Neural cell (in vitro differentiated cells): ENCODE results near the gene MAGI2. TPM values are rescaled to one million over a fixed set of nuclear protein-coding genes. Genes with fewer than 3 reads are reported as not detected.

Experiments used
- H2AFZ ChIP-seq: fragments of 200-600, 300-800 bp; sonication (generic), shearing (Covaris generic); 2 replicates; pipeline ENCODE4 v1.6.0; 2014; ENCODE audit warnings: low read depth, mild to moderate bottlenecking, antibody characterized with exemption, low read length, moderate library complexity
- H3F3A ChIP-seq: fragments of 200-600 bp; shearing (Covaris generic); 2 replicates; pipeline ENCODE4 v1.6.1; 2016; ENCODE audit warnings: mild to moderate bottlenecking, moderate library complexity, mixed read lengths, antibody characterized with exemption, low read length; ENCODE audit not compliant: insufficient read depth, poor library complexity, severe bottlenecking
- H3K27ac ChIP-seq: fragments of 200-600, 300-800 bp; sonication (generic), shearing (Covaris generic); 2 replicates; pipeline ENCODE4 v1.5.1; 2014; ENCODE audit warnings: mild to moderate bottlenecking, low read length, moderate library complexity
- H3K27me3 ChIP-seq: fragments of 300-800, 200-600 bp; sonication (generic), shearing (Covaris generic); 2 replicates; pipeline ENCODE4 v1.6.0; 2014; ENCODE audit warnings: mild to moderate bottlenecking, low read depth, low read length, moderate library complexity; ENCODE audit not compliant: insufficient read depth
- H3K36me3 ChIP-seq: fragments of 300-800, 200-600 bp; sonication (generic), shearing (Covaris generic); 2 replicates; pipeline ENCODE4 v1.5.1; 2014; ENCODE audit warnings: mild to moderate bottlenecking, antibody characterized with exemption, low read length, moderate library complexity; ENCODE audit not compliant: insufficient read depth
- H3K4me2 ChIP-seq: fragments of 300-800, 200-600 bp; sonication (generic), shearing (Covaris generic); 2 replicates; pipeline ENCODE4 v1.6.0; 2014; ENCODE audit warnings: mild to moderate bottlenecking, low read length
- H3K4me3 ChIP-seq: fragments of 300-800, 200-600 bp; sonication (generic), shearing (Covaris generic); 2 replicates; pipeline ENCODE4 v1.5.1; 2014; ENCODE audit warnings: mild to moderate bottlenecking, low read length, moderate library complexity
- H3K79me2 ChIP-seq: fragments of 200-600 bp; shearing (Covaris generic); replicated peaks from 2 replicates; pipeline ENCODE4 v1.6.0; 2014; ENCODE audit warnings: mild to moderate bottlenecking, low read length, moderate library complexity; ENCODE audit not compliant: insufficient read depth
- H3K9ac ChIP-seq: fragments of 300-800, 200-600 bp; sonication (generic), shearing (Covaris generic); 2 replicates; pipeline ENCODE4 v1.6.1; 2016; ENCODE audit warnings: mild to moderate bottlenecking, low read length, mixed read lengths
- H3K9me2 ChIP-seq: fragments of 200-600 bp; shearing (Covaris generic); 2 replicates; pipeline ENCODE4 v1.6.1; 2016; ENCODE audit warnings: mild to moderate bottlenecking, low read length, mixed read lengths; ENCODE audit not compliant: insufficient read depth
- H3K9me3 ChIP-seq: fragments of 200-600, 300-800 bp; sonication (generic), shearing (Covaris generic); 2 replicates; pipeline ENCODE4 v1.6.1; 2016; ENCODE audit warnings: mild to moderate bottlenecking, mixed run types, low read length, moderate library complexity, mixed read lengths
- H4K20me1 ChIP-seq: fragments of 200-600 bp; shearing (Covaris generic); 2 replicates; pipeline ENCODE4 v1.6.1; 2016; ENCODE audit warnings: mild to moderate bottlenecking, mixed run types; ENCODE audit not compliant: insufficient read depth
- EP300 ChIP-seq: fragments of 450-650 bp; conservative IDR thresholded peaks from 2 replicates; pipeline ENCODE4 v1.6.1; 2014; ENCODE audit warnings: antibody characterized with exemption, mild to moderate bottlenecking, moderate library complexity; ENCODE audit not compliant: poor library complexity, severe bottlenecking
- EZH2 ChIP-seq: fragments of 200-600, 300-800 bp; shearing (Covaris generic), sonication (generic); IDR thresholded peaks from 2 replicates; pipeline ENCODE4 v1.6.1; 2014; ENCODE audit warnings: antibody characterized with exemption, low read length, borderline replicate concordance, mild to moderate bottlenecking; ENCODE audit not compliant: insufficient read depth, poor library complexity, severe bottlenecking
- MXI1 ChIP-seq: fragments of 450-650 bp; conservative IDR thresholded peaks from 2 replicates; pipeline ENCODE4 v1.6.1; 2014; ENCODE audit warnings: antibody characterized with exemption, mild to moderate bottlenecking; ENCODE audit not compliant: poor library complexity, severe bottlenecking
- POLR2AphosphoS5 ChIP-seq: IDR thresholded peaks from 2 replicates; pipeline ENCODE4 v1.6.1; 2012
- RAD21 ChIP-seq: fragments of 450-650 bp; conservative IDR thresholded peaks from 2 replicates; pipeline ENCODE4 v1.6.1; 2014; ENCODE audit warnings: antibody characterized with exemption, mild to moderate bottlenecking, moderate library complexity
- SMC3 ChIP-seq: fragments of 450-650 bp; conservative IDR thresholded peaks from 2 replicates; pipeline ENCODE4 v1.6.1; 2014; ENCODE audit warnings: antibody characterized with exemption, mild to moderate bottlenecking, moderate library complexity; ENCODE audit not compliant: poor library complexity
- TAF1 ChIP-seq: IDR thresholded peaks from 2 replicates; pipeline ENCODE4 v1.6.1; 2012; ENCODE audit warnings: low read depth
- polyA plus RNA-seq: library from polyadenylated mRNA; depleted of rRNA; stranded (reverse); fragments of >200 nt; gene quantifications from 2 replicates; pipeline ENCODE4 v1.2.3, GENCODE V29; 2014
- TF ChIP-seq, protein P1 (sequence below): IDR thresholded peaks from 2 replicates; pipeline ENCODE4 v1.6.1; 2012; ENCODE audit warnings: borderline replicate concordance
- TF ChIP-seq, protein P2 (sequence below): fragments of 450-650 bp; IDR thresholded peaks from 2 replicates; pipeline ENCODE4 v1.5.1; 2014; ENCODE audit warnings: antibody characterized with exemption, mild to moderate bottlenecking, moderate library complexity; ENCODE audit not compliant: poor library complexity, severe bottlenecking

MAGI2 gene
- polyA plus RNA-seq, 1 donor from 2014 or later = 19.3 TPM

DNA sequence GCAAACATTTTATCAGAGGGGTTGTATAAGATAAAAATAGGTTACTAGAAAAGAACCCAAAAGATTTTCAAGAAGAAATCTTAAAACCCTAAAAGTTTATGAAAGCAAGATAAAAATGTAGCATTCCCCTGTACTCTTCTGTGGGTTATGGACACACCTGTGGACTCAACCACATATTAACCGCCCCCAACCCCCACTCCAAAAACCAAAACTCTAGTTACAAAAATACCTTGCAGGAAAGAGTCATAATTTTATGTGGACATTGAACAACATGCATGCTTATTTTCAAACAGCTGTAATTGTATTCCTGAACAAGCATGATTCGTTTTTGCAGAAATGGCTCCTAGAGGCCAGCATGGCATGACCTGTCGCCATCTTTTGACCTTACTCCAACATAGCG lies 1188.0 kb downstream of the MAGI2 start:
- Histone ChIP-seq H2AFZ (no peak overlapping the region), H3K79me2 (no peaks in the 10 kb centered on the region), H3K4me2 (no peak overlapping the region), H3K36me3 (no peaks in the 10 kb centered on the region), H3K9ac (no peak overlapping the region), H3K4me3 (no peak overlapping the region), H3K27me3 (no peaks in the 10 kb centered on the region), H3K9me3 (no peaks in the 10 kb centered on the region), H3F3A (no peaks in the 10 kb centered on the region), H3K27ac (no peak overlapping the region), H4K20me1 (no peaks in the 10 kb centered on the region), H3K9me2 (no peaks in the 10 kb centered on the region)
- TF ChIP-seq EP300 (no peak), EZH2 (no peak), TAF1 (no peak), MXI1 (no peak), RAD21 (no peak), POLR2AphosphoS5 (no peak), SMC3 (no peak)
- TF ChIP-seq, protein P1, sequence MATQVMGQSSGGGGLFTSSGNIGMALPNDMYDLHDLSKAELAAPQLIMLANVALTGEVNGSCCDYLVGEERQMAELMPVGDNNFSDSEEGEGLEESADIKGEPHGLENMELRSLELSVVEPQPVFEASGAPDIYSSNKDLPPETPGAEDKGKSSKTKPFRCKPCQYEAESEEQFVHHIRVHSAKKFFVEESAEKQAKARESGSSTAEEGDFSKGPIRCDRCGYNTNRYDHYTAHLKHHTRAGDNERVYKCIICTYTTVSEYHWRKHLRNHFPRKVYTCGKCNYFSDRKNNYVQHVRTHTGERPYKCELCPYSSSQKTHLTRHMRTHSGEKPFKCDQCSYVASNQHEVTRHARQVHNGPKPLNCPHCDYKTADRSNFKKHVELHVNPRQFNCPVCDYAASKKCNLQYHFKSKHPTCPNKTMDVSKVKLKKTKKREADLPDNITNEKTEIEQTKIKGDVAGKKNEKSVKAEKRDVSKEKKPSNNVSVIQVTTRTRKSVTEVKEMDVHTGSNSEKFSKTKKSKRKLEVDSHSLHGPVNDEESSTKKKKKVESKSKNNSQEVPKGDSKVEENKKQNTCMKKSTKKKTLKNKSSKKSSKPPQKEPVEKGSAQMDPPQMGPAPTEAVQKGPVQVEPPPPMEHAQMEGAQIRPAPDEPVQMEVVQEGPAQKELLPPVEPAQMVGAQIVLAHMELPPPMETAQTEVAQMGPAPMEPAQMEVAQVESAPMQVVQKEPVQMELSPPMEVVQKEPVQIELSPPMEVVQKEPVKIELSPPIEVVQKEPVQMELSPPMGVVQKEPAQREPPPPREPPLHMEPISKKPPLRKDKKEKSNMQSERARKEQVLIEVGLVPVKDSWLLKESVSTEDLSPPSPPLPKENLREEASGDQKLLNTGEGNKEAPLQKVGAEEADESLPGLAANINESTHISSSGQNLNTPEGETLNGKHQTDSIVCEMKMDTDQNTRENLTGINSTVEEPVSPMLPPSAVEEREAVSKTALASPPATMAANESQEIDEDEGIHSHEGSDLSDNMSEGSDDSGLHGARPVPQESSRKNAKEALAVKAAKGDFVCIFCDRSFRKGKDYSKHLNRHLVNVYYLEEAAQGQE = no peak
- TF ChIP-seq, protein P2, sequence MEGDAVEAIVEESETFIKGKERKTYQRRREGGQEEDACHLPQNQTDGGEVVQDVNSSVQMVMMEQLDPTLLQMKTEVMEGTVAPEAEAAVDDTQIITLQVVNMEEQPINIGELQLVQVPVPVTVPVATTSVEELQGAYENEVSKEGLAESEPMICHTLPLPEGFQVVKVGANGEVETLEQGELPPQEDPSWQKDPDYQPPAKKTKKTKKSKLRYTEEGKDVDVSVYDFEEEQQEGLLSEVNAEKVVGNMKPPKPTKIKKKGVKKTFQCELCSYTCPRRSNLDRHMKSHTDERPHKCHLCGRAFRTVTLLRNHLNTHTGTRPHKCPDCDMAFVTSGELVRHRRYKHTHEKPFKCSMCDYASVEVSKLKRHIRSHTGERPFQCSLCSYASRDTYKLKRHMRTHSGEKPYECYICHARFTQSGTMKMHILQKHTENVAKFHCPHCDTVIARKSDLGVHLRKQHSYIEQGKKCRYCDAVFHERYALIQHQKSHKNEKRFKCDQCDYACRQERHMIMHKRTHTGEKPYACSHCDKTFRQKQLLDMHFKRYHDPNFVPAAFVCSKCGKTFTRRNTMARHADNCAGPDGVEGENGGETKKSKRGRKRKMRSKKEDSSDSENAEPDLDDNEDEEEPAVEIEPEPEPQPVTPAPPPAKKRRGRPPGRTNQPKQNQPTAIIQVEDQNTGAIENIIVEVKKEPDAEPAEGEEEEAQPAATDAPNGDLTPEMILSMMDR = no peak

DNA sequence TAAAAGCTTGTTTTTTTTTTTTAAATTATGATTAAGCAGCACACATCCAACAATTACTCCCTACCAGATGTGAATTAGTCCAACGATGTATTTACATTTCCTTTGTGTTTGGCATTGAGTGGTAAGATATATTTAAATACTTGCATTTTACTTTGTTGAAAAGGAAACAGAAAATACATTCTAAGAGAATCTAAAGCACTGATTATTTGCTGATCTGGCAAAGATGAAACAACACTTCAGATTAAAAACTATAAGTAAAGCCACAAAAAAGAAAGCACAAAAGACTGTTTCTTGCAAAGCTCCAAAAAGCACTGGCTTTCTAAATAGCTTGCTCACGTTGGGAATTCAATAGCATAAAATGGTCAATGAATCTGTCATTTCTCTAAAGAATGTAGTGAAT lies 1188.4 kb downstream of the MAGI2 start:
- no peaks in the 10 kb centered on the region for H3K79me2 ChIP-seq
- H3F3A ChIP-seq = no peaks in the 10 kb centered on the region
- no peak overlapping the region for H3K4me2 ChIP-seq
- no peaks in the 10 kb centered on the region for H3K36me3 ChIP-seq
- no peaks in the 10 kb centered on the region for H4K20me1 ChIP-seq
- H3K27ac ChIP-seq = no peak overlapping the region
- H3K27me3 ChIP-seq = no peaks in the 10 kb centered on the region
- no peak overlapping the region for H3K4me3 ChIP-seq
- H3K9me2 ChIP-seq = no peaks in the 10 kb centered on the region
- H3K9me3 ChIP-seq = no peaks in the 10 kb centered on the region
- H2AFZ ChIP-seq = no peak overlapping the region
- TF ChIP-seq, protein P2 = no peak
- no peak for TF ChIP-seq TAF1
- no peak for TF ChIP-seq MXI1
- no peak for TF ChIP-seq EZH2
- no peak for TF ChIP-seq POLR2AphosphoS5
- TF ChIP-seq, protein P1 = no peak
- TF ChIP-seq RAD21 = no peak
- no peak for TF ChIP-seq SMC3
- no peak for TF ChIP-seq EP300
- H3K9ac ChIP-seq = no peak overlapping the region
